ENCODE data around the gene BBS12.

Gene BBS12

DNA sequence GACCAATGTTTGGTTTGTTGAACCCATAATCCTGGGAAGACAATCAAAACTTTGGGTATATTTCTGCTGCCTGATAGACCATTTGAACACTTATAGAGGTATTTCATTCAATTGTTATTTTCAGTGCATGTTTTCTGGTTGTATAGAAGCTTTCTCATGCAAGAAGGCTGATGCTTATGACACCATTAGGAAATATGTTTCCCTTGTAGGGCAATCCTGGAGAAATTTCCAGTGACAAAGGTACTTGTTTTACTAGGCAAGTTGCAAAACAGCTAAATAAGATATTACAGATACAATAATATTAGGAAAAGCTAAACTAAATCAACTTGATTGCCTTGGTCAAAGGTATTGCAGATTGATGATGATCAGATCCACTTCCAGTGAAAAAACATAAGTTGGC is 61.3 kb downstream of the BBS12 start:
- DNase-seq (ENCODE audit: low read depth in 2 of 2, low spot score in 1 of 2), result no peak

All from stimulated activated CD8-positive, alpha-beta memory T cell treated with anti-CD3 and anti-CD28 coated beads, Interleukin-4, amount 100 ng/mL, for 1 hour (primary cell).